HepG2 (cell line): Measurements from ENCODE around the gene RPS6KB2. TPM values are rescaled to one million over a fixed set of nuclear protein-coding genes. Genes with fewer than 3 reads are reported as not detected.

ENCODE experiments used
- ATAC-seq: fragments of 200-7000 bp; cut with Tn5 transposase; 3 replicates; pipeline ENCODE4 v1.9.1; 2020; ENCODE audit warnings: mild to moderate bottlenecking, moderate library complexity
- BruUV-seq: library from RNA; stranded (reverse); fragments of 400-500 nt; replicated peaks from 2 replicates; lab custom pipeline; 2021; lab: Mats Ljungman, UMichigan
- CTCF ChIA-PET: fragments of 300-600 bp; formaldehyde crosslinking; extraction: SDS; loops from one replicate; lab custom pipeline; 2021; ENCODE audit warnings: low total read pairs, inconsistent platforms, low intra/inter-chr PET ratio; lab: Yijun Ruan, JAX
- POLR2A ChIA-PET: fragments of 350-600 bp; sonication (Branson Sonifier 250); formaldehyde crosslinking; loops from one replicate; lab custom pipeline; 2020; ENCODE audit warnings: antibody characterized with exemption, inconsistent platforms; lab: Yijun Ruan, JAX
- DNase-seq: peaks from one replicate; pipeline ENCODE4 v3.0.0-alpha.2; 2015; ENCODE audit warnings: low spot score
- FAIRE-seq: peaks from 3 replicates; lab custom pipeline; 2011; peaks lifted over from hg19 to GRCh38; lab: Jason Lieb, UNC
- H2AFZ ChIP-seq: one replicate; pipeline ENCODE4 v1.6.1; 2011; ENCODE audit warnings: low read length, inconsistent platforms
- H3K27ac ChIP-seq: fragments of 300-600 bp; 3 replicates; pipeline ENCODE4 v1.8.0; 2011; ENCODE audit warnings: mixed run types, mild to moderate bottlenecking, mixed read lengths, low read length, inconsistent platforms; ENCODE audit not compliant: insufficient read depth; ENCODE audit errors: extremely low read length
- H3K27me3 ChIP-seq, 2 experiments: fragments of 200-600 bp in 1 of 2; 2 replicates in 1 of 2; 3 replicates in 1 of 2; pipeline versions ENCODE4 v1.6.0 to v1.8.0; 2011; ENCODE audit warnings: low read length in 2 of 2, mild to moderate bottlenecking in 2 of 2, moderate library complexity in 2 of 2, inconsistent platforms in 1 of 2; ENCODE audit not compliant: insufficient read depth in 2 of 2, control insufficient read depth in 1 of 2
- H3K36me3 ChIP-seq, 2 experiments: fragments of 200-600 bp in 1 of 2; replicated peaks in 1 of 2; 2 replicates in 1 of 2; 3 replicates in 1 of 2; pipeline versions ENCODE4 v1.5.1 to v1.8.0; 2011; ENCODE audit warnings: low read length in 2 of 2, inconsistent platforms in 1 of 2; ENCODE audit not compliant: insufficient read depth in 2 of 2, control insufficient read depth in 1 of 2
- H3K4me1 ChIP-seq: 2 replicates; pipeline ENCODE4 v1.5.1; 2012; ENCODE audit warnings: low read length, inconsistent platforms; ENCODE audit not compliant: insufficient read depth
- H3K4me2 ChIP-seq: 2 replicates; pipeline ENCODE4 v1.6.0; 2011; ENCODE audit warnings: low read depth, low read length, inconsistent platforms
- H3K4me3 ChIP-seq, 3 experiments: fragments of 200-600 bp in 1 of 3; sonication (generic), shearing (Covaris generic) in 1 of 3; replicated peaks in 1 of 3; 2 replicates each; pipeline ENCODE4 v1.5.1; 2011 to 2016; ENCODE audit warnings: low read length in 3 of 3, inconsistent platforms in 2 of 3, low read depth in 2 of 3, mild to moderate bottlenecking in 2 of 3, control low read depth in 1 of 3, mixed read lengths in 1 of 3; ENCODE audit not compliant: insufficient read depth in 1 of 3
- H3K79me2 ChIP-seq: one replicate; pipeline ENCODE4 v1.6.1; 2011; ENCODE audit warnings: low read length, inconsistent platforms; ENCODE audit not compliant: insufficient read depth
- H3K9ac ChIP-seq: 2 replicates; pipeline ENCODE4 v1.6.0; 2011; ENCODE audit warnings: mild to moderate bottlenecking, low read depth, low read length, inconsistent platforms; ENCODE audit not compliant: insufficient read depth
- H3K9me3 ChIP-seq: 2 replicates; pipeline ENCODE4 v1.5.1; 2012; ENCODE audit warnings: mild to moderate bottlenecking, low read length
- H4K20me1 ChIP-seq: 2 replicates; pipeline ENCODE4 v1.6.0; 2011; ENCODE audit warnings: inconsistent platforms, mild to moderate bottlenecking, low read length, moderate library complexity; ENCODE audit not compliant: insufficient read depth
- KDM5A ChIP-seq: fragments of 200-600 bp; sonication (generic); IDR thresholded peaks from 2 replicates; pipeline ENCODE4 v1.7.0; 2018; ENCODE audit warnings: antibody characterized with exemption, mild to moderate bottlenecking, low read length, borderline replicate concordance
- MYC ChIP-seq: sonication (generic); formaldehyde crosslinking; IDR thresholded peaks from 2 replicates; pipeline ENCODE4 v1.9.0; 2021; ENCODE audit warnings: missing genetic modification reagents, borderline replicate concordance
- NFIB ChIP-seq: sonication (generic); formaldehyde crosslinking; IDR thresholded peaks from 2 replicates; pipeline ENCODE4 v1.9.0; 2021; ENCODE audit warnings: missing genetic modification reagents, mild to moderate bottlenecking, borderline replicate concordance
- RXRA ChIP-seq: sonication (generic); formaldehyde crosslinking; IDR thresholded peaks from 2 replicates; pipeline ENCODE4 v1.5.1; 2020; ENCODE audit warnings: missing genetic modification reagents
- SRSF9 ChIP-seq: fragments of 200-400 bp; formaldehyde crosslinking; IDR thresholded peaks from 2 replicates; pipeline ENCODE4 v1.6.1; 2018; ENCODE audit warnings: borderline replicate concordance, mild to moderate bottlenecking, low read depth, low read length; ENCODE audit not compliant: insufficient read depth, poor library complexity, severe bottlenecking
- ZNF512 ChIP-seq: sonication (generic); formaldehyde crosslinking; IDR thresholded peaks from 2 replicates; pipeline ENCODE4 v1.4.0; 2020; ENCODE audit warnings: mild to moderate bottlenecking, missing genetic modification reagents
- ZSCAN25 ChIP-seq: sonication (generic); formaldehyde crosslinking; IDR thresholded peaks from 2 replicates; pipeline ENCODE4 v1.8.0; 2022; ENCODE audit warnings: mild to moderate bottlenecking, missing genetic modification reagents
- WGBS: methylation state at CpG from one replicate; pipeline ENCODE4 v1.1.6; 2017; ENCODE audit warnings: low lambda C conversion rate; 5-methylcytosine and 5-hydroxymethylcytosine counted together
- in situ Hi-C: cut with HindIII; loops from 2 replicates; pipeline ENCODE4 v1.10.0; 2017; ENCODE audit warnings: low pct_unique_long_range_greater_than_20kb; ENCODE audit not compliant: extremely low pct_ligation_motif_present
- intact Hi-C: fragments of 100-400 bp; cut with micrococcal nuclease; formaldehyde crosslinking; loops from one replicate; pipeline ENCODE4 v1.10.0; 2022; ENCODE audit not compliant: unreplicated experiment
- polyA plus RNA-seq, 8 experiments: library from polyadenylated mRNA; depleted of rRNA in 3 of 8; stranded (reverse) in 7 of 8; unstranded in 1 of 8; fragments of >200 nt; fragmentation: Illumina TruSeq in 4 of 8; extraction: Trizol in 4 of 8; gene quantifications; 2 replicates each; pipeline versions ENCODE4 v1.2.1 to v1.2.3, GENCODE V29; 2011 to 2016; ENCODE audit warnings: low read depth in 4 of 8, missing spikeins in 1 of 8, mixed read lengths in 1 of 8; ENCODE audit not compliant: insufficient read depth in 1 of 8
- total RNA-seq, 5 experiments: library from RNA; depleted of rRNA; stranded (reverse); fragments of >200 nt; fragmentation: Illumina TruSeq; extraction: Trizol; gene quantifications; 2 replicates each; pipeline ENCODE4 v1.2.3, GENCODE V29; 2016; ENCODE audit warnings: low read depth in 1 of 5

The RPS6KB2 gene
- total and polyA plus RNA-seq, 2 of the 13 experiments (the other 11 are each of a cell fraction or from before 2014, with no cell fraction given) = 52.9 to 54.8 TPM

DNA sequence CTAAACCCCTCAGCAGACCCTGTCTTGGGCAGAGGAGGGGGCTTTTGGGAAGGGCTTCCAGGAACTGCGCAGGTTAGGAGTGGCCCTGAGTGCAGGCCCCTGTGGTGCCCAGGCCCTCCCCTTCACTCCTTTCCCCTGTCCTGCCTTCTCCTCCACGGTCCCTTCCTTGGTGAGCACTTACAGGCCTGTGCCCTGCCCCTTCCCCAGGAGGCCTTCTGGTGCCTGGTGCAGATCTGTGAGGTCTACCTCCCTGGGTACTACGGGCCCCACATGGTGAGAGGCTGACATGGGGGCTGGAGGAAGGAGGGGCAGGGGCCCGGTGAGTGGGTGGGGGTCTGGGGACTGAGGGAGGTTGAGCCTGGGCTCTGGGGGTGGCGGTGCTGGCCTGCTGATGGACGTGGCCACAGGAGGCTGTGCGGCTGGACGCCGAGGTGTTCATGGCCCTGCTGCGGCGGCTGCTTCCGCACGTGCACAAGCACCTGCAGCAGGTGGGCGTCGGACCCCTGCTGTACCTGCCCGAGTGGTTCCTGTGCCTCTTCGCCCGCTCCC, 21.8 kb upstream of the RPS6KB2 start:
- peaks cover 2 to 14% of the 10 kb centered on the region in 2 experiments; a peak in 3 of 5 replicates for H3K27me3 ChIP-seq
- H3K36me3 ChIP-seq = no peaks in the 10 kb centered on the region
- no peak overlapping the region for H3K4me2 ChIP-seq
- H2AFZ ChIP-seq = no peak overlapping the region
- DNase-seq (no peak), FAIRE-seq (no peak), ATAC-seq (no peak)
- no peak overlapping the region for H3K27ac ChIP-seq
- H3K79me2 ChIP-seq = no peaks in the 10 kb centered on the region
- CTCF ChIA-PET = no interaction called here
- no TSS peak for BruUV-seq
- intact Hi-C loops (no loop called here), in situ Hi-C loops (no loop called here)
- no peak for TF ChIP-seq NFIB (CRISPR knock-in tag)
- TF ChIP-seq ZNF512 (CRISPR knock-in tag) = no peak
- TF ChIP-seq KDM5A = no peak
- TF ChIP-seq SRSF9 = no peak
- 0 out of 2 replicates have a peak, but pooled peaks have one; percentile 16 for TF ChIP-seq RXRA (CRISPR knock-in tag)
- TF ChIP-seq ZSCAN25 = no peak
- TF ChIP-seq MYC (CRISPR knock-in tag) = peak; percentile 21; the same call in 1 of the 2 replicates
- H3K9me3 ChIP-seq = no peaks in the 10 kb centered on the region
- H3K9ac ChIP-seq = no peak overlapping the region
- H3K4me3 ChIP-seq = no peak overlapping the region
- no peaks in the 10 kb centered on the region for H4K20me1 ChIP-seq
- peaks cover 68% of the 10 kb centered on the region for H3K4me1 ChIP-seq
- 52% methylated on average over 7 of the region's 18 CpGs for WGBS
- POLR2A ChIA-PET = interaction anchor here (1.5 to 2.2 kb wide), 2 partner anchors 14 to 62 kb away, joined by 6 to 8 read pairs; no protein-coding TSS in a partner anchor
